GM19035 (cell line): ENCODE measurements around the gene MED22.
"Not testable (repeated sequence)": the region's sequence is repeated elsewhere in the genome, so short reads cannot be mapped to it uniquely, and the experiment has no call there.

Experiments used
- ATAC-seq: cut with Tn5 transposase; IDR thresholded peaks from one replicate; pipeline ENCODE4 v1.9.1; 2021; ENCODE audit not compliant: unreplicated experiment

MED22 gene

GRCh38 chr9:133339641-133340040 lies 8.3 kb downstream of the MED22 start:
- ATAC-seq: no peak

- peak; percentile 90 for ATAC-seq
Observed at GRCh38 chr9:133335924-133336811, 11.8 kb downstream of the MED22 start, which contains the start of gene SURF6. TSS of gene SURF6 (minus strand) at chr9:133336188. CDS start at chr9:133336132, 56 bp downstream.

GRCh38 chr9:133334888-133335287 lies 13.0 kb downstream of the MED22 start:
- ATAC-seq: not testable (repeated sequence)

GRCh38 chr9:133334161-133334560 lies 13.8 kb downstream of the MED22 start:
- no peak for ATAC-seq

- no peak for ATAC-seq
Observed at GRCh38 chr9:133333566-133333965, 14.4 kb downstream of the MED22 start.

GRCh38 chr9:133333011-133333410 lies 14.9 kb downstream of the MED22 start:
- ATAC-seq: no peak

GRCh38 chr9:133332381-133332730 lies 15.6 kb downstream of the MED22 start:
- ATAC-seq: no peak

- no peak for ATAC-seq
Observed at GRCh38 chr9:133331641-133332380, 16.1 kb downstream of the MED22 start.

- ATAC-seq: no peak
Observed at GRCh38 chr9:133331221-133331620, 16.7 kb downstream of the MED22 start.

- not testable (repeated sequence) for ATAC-seq
Observed at GRCh38 chr9:133329306-133330156, 18.4 kb downstream of the MED22 start.

- ATAC-seq: no peak
Observed at GRCh38 chr9:133327834-133328484, 20.0 kb downstream of the MED22 start.

GRCh38 chr9:133327021-133327420 lies 20.9 kb downstream of the MED22 start:
- ATAC-seq: not testable (repeated sequence)

GRCh38 chr9:133323991-133324703 lies 23.8 kb downstream of the MED22 start:
- no peak for ATAC-seq

- ATAC-seq: no peak
Observed at GRCh38 chr9:133323211-133323610, 24.7 kb downstream of the MED22 start.

GRCh38 chr9:133322701-133323100 lies 25.2 kb downstream of the MED22 start:
- ATAC-seq: no peak

- ATAC-seq: no peak
Observed at GRCh38 chr9:133321411-133321935, 26.5 kb downstream of the MED22 start.

- ATAC-seq: no peak
Observed at GRCh38 chr9:133320421-133320881, 27.5 kb downstream of the MED22 start.

GRCh38 chr9:133317551-133317950 lies 30.4 kb downstream of the MED22 start:
- not testable (repeated sequence) for ATAC-seq

GRCh38 chr9:133315997-133316396 lies 31.9 kb downstream of the MED22 start:
- ATAC-seq: no peak

GRCh38 chr9:133309608-133310007 lies 38.3 kb downstream of the MED22 start:
- ATAC-seq: no peak
